ENCODE measurements around the gene MINDY4. TPM values are rescaled to one million over a fixed set of nuclear protein-coding genes. Genes with fewer than 3 reads are reported as not detected.

MINDY4 gene
- total RNA-seq, 6 experiments from 2014 or later, result 1.2 to 3.2 (median 2.3) TPM

- 79% methylated on average over 6 of the region's 7 CpGs for WGBS (ENCODE audit: insufficient coverage, low coverage, low lambda C conversion rate, missing lambda C conversion rate)
- H3K27me3 ChIP-seq, result no peaks in the 10 kb centered on the region
- H3K27ac ChIP-seq, result no peak overlapping the region
- DNase-seq, result no peak
- no peaks in the 10 kb centered on the region for H3K9me3 ChIP-seq
- H3K4me3 ChIP-seq, result no peak overlapping the region
- ATAC-seq, result no peak
- no peaks in the 10 kb centered on the region for H3K36me3 ChIP-seq
- no peaks in the 10 kb centered on the region for H3K4me1 ChIP-seq
- no peak for TF ChIP-seq POLR2A (IDR thresholded peaks at IDR 0.05)
- TF ChIP-seq CTCF (IDR thresholded peaks at IDR 0.05), result no peak
- intact Hi-C loops (cut with DNase I), result no loop called here
These were observed 36.7 kb upstream of the MINDY4 start for GRCh38 chr7:30734497-30734896.

GRCh38 chr7:30735631-30736030 lies 35.6 kb upstream of the MINDY4 start:
- intact Hi-C loops (cut with DNase I), result no loop called here
- no peaks in the 10 kb centered on the region for H3K36me3 ChIP-seq
- H3K9me3 ChIP-seq, result no peaks in the 10 kb centered on the region
- H3K27ac ChIP-seq, result no peak overlapping the region
- TF ChIP-seq POLR2A (IDR thresholded peaks at IDR 0.05) (no peak), CTCF (IDR thresholded peaks at IDR 0.05) (no peak)
- DNase-seq (no peak), ATAC-seq (no peak)
- WGBS (ENCODE audit: insufficient coverage, low coverage, low lambda C conversion rate, missing lambda C conversion rate), result 80% methylated on average over 1 of the region's 3 CpGs
- H3K27me3 ChIP-seq, result no peaks in the 10 kb centered on the region
- no peaks in the 10 kb centered on the region for H3K4me1 ChIP-seq
- no peak overlapping the region for H3K4me3 ChIP-seq

GRCh38 chr7:30736291-30736690 lies 34.9 kb upstream of the MINDY4 start:
- no peak overlapping the region for H3K4me3 ChIP-seq
- 85% methylated on average over 4 of the region's 4 CpGs for WGBS (ENCODE audit: insufficient coverage, low coverage, low lambda C conversion rate, missing lambda C conversion rate)
- H3K9me3 ChIP-seq, result no peaks in the 10 kb centered on the region
- intact Hi-C loops (cut with DNase I), result no loop called here
- no peaks in the 10 kb centered on the region for H3K4me1 ChIP-seq
- TF ChIP-seq CTCF (IDR thresholded peaks at IDR 0.05), result no peak
- no peak for TF ChIP-seq POLR2A (IDR thresholded peaks at IDR 0.05)
- H3K27ac ChIP-seq, result no peak overlapping the region
- DNase-seq (no peak), ATAC-seq (no peak)
- no peaks in the 10 kb centered on the region for H3K27me3 ChIP-seq
- no peaks in the 10 kb centered on the region for H3K36me3 ChIP-seq

DNA sequence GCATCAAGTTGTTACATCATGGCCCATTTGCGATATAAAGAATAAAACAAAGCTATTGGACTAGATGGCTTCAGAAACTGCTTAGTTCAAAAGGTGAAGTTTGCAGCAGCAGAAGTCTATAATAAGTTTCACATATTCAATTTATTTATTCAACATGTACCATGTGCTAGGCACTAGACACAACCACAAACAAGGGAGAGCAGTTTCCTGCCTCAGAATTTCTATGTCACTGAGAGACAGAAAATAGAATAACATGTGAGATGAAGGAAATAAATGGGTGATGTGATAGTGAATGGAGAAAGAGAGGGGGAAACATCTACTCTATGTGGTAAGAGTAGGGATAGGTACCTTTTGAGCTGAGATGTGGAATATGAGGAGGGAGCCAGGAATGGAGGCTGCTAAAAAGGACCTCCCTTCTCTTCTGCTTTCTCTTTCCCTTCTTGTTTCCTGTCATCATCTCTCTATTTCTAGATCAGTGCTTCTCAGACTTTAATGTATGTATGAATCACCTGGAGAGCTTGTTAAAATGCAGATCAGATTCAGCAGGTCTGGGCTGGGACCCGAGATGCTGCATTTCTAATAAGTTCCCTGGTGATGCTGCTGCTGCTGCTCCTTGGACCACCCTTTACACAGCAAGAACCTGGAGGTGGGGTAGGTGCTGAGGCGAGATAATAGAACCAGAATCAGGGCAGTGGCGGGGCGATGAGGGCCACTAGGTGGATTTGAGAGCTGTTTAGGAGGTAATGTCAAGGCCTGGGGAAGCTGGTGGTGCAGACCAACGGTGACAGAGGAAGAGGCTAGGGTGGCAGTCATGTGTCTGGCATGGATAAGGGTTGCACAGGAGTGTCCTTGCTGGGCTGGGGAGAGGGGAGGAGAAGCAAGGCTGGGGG lies 32.9 kb upstream of the MINDY4 start:
- Histone ChIP-seq H3K36me3 (no peaks in the 10 kb centered on the region), H3K4me1 (no peaks in the 10 kb centered on the region), H3K4me3 (no peak overlapping the region), H3K9me3 (no peaks in the 10 kb centered on the region), H3K27ac (no peak overlapping the region), H3K27me3 (no peaks in the 10 kb centered on the region)
- DNase-seq (no peak), ATAC-seq (no peak)
- WGBS (ENCODE audit: insufficient coverage, low coverage, low lambda C conversion rate, missing lambda C conversion rate), result 71% methylated on average over 6 of the region's 6 CpGs
- TF ChIP-seq POLR2A (IDR thresholded peaks at IDR 0.05), result no peak
- no peak for TF ChIP-seq CTCF (IDR thresholded peaks at IDR 0.05)
- intact Hi-C loops (cut with DNase I), result no loop called here

All from right lobe of liver (tissue), 6 donors.